SK-N-SH treated with all-trans-retinoic acid at 6 μM for 48 hours (cell line): ENCODE measurements around the gene SSMEM1.

ENCODE experiments used
- ARNTL ChIP-seq: fragments of 450-650 bp; formaldehyde crosslinking; IDR thresholded peaks from 2 replicates; pipeline ENCODE4 v1.5.0; 2020; ENCODE audit warnings: low read depth, mild to moderate bottlenecking, moderate library complexity, borderline replicate concordance
- ESRRG ChIP-seq: fragments of 250-450 bp; sonication (Bioruptor Pico); IDR thresholded peaks from 2 replicates; pipeline ENCODE4 v1.6.1; 2021; ENCODE audit warnings: mild to moderate bottlenecking
- GLIS3 ChIP-seq: fragments of 250-450 bp; sonication (Bioruptor Pico); IDR thresholded peaks from 2 replicates; pipeline ENCODE4 v1.5.0; 2020; ENCODE audit warnings: mild to moderate bottlenecking, moderate library complexity
- OSR1 ChIP-seq: fragments of 250-450 bp; sonication (Bioruptor Pico); IDR thresholded peaks from 2 replicates; pipeline ENCODE4 v1.8.0; 2022; ENCODE audit warnings: moderate library complexity, mild to moderate bottlenecking, inconsistent platforms
- PPARA ChIP-seq: fragments of 250-450 bp; sonication (Bioruptor Pico); IDR thresholded peaks from 2 replicates; pipeline ENCODE4 v1.5.0; 2020; ENCODE audit warnings: mild to moderate bottlenecking, borderline replicate concordance
- ZFP3 ChIP-seq: fragments of 250-450 bp; sonication (Bioruptor Pico); IDR thresholded peaks from 2 replicates; pipeline ENCODE4 v1.5.0; 2020; ENCODE audit warnings: mild to moderate bottlenecking, moderate library complexity
- ZFP30 ChIP-seq: fragments of 450-650 bp; formaldehyde crosslinking; IDR thresholded peaks from 2 replicates; pipeline ENCODE4 v1.5.0; 2022; ENCODE audit warnings: mild to moderate bottlenecking, moderate library complexity
- ZNF70 ChIP-seq: fragments of 450-650 bp; formaldehyde crosslinking; IDR thresholded peaks from 2 replicates; pipeline ENCODE4 v1.5.0; 2020; ENCODE audit warnings: mild to moderate bottlenecking, moderate library complexity
- TF ChIP-seq, protein P1 (sequence below): fragments of 250-450 bp; sonication (Bioruptor Pico); IDR thresholded peaks from 2 replicates; pipeline ENCODE4 v1.8.0; 2021; ENCODE audit warnings: low read depth, mild to moderate bottlenecking, moderate library complexity, borderline replicate concordance
- TF ChIP-seq, protein P2 (sequence below): fragments of 250-450 bp; sonication (Bioruptor Pico); IDR thresholded peaks from 2 replicates; pipeline ENCODE4 v1.8.0; 2020; ENCODE audit warnings: mild to moderate bottlenecking, moderate library complexity, borderline replicate concordance
- TF ChIP-seq, protein P3 (sequence below): fragments of 250-450 bp; sonication (Bioruptor Pico); IDR thresholded peaks from 2 replicates; pipeline ENCODE4 v1.5.0; 2020; ENCODE audit warnings: mild to moderate bottlenecking, moderate library complexity

DNA sequence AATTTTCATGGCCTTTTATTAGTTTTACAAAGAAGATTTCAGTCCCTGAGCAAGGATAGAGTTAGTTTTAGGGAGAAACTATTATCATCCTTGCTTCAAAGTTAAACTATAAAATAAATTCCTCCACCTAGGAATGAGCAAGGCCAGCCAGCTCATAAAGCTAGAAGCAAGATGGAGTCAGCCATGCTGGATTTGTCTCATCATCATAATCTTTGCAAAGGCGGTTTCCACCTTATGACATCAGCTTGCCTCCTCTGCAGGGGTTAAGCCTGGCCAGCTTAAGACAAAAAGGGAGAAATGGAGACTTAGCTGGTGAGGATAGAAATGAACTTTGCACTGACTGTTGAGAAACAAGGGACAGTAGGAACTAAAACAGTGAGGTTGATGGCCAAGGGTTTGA lies 18.7 kb downstream of the SSMEM1 start:
- TF ChIP-seq GLIS3 (no peak), OSR1 (CRISPR knock-in tag) (no peak), ARNTL (no peak), ZNF70 (no peak), ZFP30 (CRISPR knock-in tag) (no peak), ESRRG (CRISPR knock-in tag) (no peak), ZFP3 (CRISPR knock-in tag) (no peak), PPARA (CRISPR knock-in tag) (no peak)
- TF ChIP-seq, protein P1, sequence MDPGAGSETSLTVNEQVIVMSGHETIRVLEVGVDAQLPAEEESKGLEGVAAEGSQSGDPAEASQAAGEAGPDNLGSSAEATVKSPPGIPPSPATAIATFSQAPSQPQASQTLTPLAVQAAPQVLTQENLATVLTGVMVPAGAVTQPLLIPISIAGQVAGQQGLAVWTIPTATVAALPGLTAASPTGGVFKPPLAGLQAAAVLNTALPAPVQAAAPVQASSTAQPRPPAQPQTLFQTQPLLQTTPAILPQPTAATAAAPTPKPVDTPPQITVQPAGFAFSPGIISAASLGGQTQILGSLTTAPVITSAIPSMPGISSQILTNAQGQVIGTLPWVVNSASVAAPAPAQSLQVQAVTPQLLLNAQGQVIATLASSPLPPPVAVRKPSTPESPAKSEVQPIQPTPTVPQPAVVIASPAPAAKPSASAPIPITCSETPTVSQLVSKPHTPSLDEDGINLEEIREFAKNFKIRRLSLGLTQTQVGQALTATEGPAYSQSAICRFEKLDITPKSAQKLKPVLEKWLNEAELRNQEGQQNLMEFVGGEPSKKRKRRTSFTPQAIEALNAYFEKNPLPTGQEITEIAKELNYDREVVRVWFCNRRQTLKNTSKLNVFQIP (CRISPR knock-in tag), result no peak
- TF ChIP-seq, protein P2, sequence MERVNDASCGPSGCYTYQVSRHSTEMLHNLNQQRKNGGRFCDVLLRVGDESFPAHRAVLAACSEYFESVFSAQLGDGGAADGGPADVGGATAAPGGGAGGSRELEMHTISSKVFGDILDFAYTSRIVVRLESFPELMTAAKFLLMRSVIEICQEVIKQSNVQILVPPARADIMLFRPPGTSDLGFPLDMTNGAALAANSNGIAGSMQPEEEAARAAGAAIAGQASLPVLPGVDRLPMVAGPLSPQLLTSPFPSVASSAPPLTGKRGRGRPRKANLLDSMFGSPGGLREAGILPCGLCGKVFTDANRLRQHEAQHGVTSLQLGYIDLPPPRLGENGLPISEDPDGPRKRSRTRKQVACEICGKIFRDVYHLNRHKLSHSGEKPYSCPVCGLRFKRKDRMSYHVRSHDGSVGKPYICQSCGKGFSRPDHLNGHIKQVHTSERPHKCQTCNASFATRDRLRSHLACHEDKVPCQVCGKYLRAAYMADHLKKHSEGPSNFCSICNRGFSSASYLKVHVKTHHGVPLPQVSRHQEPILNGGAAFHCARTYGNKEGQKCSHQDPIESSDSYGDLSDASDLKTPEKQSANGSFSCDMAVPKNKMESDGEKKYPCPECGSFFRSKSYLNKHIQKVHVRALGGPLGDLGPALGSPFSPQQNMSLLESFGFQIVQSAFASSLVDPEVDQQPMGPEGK (CRISPR knock-in tag), result no peak
- TF ChIP-seq, protein P3, sequence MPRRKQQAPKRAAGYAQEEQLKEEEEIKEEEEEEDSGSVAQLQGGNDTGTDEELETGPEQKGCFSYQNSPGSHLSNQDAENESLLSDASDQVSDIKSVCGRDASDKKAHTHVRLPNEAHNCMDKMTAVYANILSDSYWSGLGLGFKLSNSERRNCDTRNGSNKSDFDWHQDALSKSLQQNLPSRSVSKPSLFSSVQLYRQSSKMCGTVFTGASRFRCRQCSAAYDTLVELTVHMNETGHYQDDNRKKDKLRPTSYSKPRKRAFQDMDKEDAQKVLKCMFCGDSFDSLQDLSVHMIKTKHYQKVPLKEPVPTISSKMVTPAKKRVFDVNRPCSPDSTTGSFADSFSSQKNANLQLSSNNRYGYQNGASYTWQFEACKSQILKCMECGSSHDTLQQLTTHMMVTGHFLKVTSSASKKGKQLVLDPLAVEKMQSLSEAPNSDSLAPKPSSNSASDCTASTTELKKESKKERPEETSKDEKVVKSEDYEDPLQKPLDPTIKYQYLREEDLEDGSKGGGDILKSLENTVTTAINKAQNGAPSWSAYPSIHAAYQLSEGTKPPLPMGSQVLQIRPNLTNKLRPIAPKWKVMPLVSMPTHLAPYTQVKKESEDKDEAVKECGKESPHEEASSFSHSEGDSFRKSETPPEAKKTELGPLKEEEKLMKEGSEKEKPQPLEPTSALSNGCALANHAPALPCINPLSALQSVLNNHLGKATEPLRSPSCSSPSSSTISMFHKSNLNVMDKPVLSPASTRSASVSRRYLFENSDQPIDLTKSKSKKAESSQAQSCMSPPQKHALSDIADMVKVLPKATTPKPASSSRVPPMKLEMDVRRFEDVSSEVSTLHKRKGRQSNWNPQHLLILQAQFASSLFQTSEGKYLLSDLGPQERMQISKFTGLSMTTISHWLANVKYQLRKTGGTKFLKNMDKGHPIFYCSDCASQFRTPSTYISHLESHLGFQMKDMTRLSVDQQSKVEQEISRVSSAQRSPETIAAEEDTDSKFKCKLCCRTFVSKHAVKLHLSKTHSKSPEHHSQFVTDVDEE, result no peak
